Epithelial cell of esophagus (primary cell): ENCODE measurements around the gene USP12.
"Not testable (repeated sequence)": the region's sequence is repeated elsewhere in the genome, so short reads cannot be mapped to it uniquely, and the experiment has no call there.

Source experiments
- DNase-seq: peaks from one replicate; pipeline ENCODE4 v3.0.0; 2010; ENCODE audit warnings: low read depth
- H3K4me3 ChIP-seq: 2 replicates; pipeline ENCODE4 v1.5.1; 2011; ENCODE audit warnings: mild to moderate bottlenecking, low read length, control low read depth
- TF ChIP-seq, protein P1 (sequence below): IDR thresholded peaks from 2 replicates; pipeline ENCODE4 v1.5.1; 2011; ENCODE audit warnings: low read depth, mild to moderate bottlenecking, low read length, control low read depth, inconsistent platforms; ENCODE audit not compliant: insufficient read depth; ENCODE audit errors: missing control alignments

USP12 gene

DNA sequence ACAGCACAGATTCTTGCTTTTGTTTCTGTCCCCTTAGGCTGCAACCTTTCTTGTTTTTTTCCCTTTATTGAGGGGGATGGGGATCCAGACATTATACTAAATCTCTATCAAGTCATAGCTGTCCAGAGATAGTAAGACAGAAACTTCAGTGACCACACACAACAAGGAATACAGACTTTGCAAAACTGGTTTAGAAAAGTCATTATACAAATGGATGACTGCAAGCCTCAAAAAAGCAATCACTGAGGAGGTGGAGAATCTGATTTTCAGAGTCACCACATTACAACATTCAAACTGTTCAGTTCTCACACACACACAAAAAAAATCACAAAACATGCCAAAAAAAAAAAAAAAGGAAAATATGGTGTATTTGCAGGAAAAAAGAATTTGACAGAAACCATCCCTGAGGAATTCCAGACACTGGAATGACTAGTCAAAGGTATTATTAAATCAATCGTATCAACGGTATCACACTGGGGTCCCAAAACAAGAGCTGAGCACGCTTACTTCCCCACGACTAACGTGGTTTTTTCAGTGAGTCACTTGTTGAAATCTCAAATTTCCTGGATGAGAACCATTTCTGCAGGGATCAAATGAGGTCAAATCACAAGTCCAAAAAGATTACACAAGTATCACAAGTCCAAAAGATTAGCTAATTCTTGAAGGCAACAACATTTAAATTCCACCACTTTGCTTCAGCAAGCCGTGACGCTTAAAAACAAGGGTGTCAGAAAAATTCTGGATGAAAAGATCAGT lies 41.2 kb downstream of the USP12 start:
- H3K4me3 ChIP-seq, result no peak overlapping the region
- TF ChIP-seq, protein P1, sequence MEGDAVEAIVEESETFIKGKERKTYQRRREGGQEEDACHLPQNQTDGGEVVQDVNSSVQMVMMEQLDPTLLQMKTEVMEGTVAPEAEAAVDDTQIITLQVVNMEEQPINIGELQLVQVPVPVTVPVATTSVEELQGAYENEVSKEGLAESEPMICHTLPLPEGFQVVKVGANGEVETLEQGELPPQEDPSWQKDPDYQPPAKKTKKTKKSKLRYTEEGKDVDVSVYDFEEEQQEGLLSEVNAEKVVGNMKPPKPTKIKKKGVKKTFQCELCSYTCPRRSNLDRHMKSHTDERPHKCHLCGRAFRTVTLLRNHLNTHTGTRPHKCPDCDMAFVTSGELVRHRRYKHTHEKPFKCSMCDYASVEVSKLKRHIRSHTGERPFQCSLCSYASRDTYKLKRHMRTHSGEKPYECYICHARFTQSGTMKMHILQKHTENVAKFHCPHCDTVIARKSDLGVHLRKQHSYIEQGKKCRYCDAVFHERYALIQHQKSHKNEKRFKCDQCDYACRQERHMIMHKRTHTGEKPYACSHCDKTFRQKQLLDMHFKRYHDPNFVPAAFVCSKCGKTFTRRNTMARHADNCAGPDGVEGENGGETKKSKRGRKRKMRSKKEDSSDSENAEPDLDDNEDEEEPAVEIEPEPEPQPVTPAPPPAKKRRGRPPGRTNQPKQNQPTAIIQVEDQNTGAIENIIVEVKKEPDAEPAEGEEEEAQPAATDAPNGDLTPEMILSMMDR, result no peak
- DNase-seq, result peak; percentile 51

DNA sequence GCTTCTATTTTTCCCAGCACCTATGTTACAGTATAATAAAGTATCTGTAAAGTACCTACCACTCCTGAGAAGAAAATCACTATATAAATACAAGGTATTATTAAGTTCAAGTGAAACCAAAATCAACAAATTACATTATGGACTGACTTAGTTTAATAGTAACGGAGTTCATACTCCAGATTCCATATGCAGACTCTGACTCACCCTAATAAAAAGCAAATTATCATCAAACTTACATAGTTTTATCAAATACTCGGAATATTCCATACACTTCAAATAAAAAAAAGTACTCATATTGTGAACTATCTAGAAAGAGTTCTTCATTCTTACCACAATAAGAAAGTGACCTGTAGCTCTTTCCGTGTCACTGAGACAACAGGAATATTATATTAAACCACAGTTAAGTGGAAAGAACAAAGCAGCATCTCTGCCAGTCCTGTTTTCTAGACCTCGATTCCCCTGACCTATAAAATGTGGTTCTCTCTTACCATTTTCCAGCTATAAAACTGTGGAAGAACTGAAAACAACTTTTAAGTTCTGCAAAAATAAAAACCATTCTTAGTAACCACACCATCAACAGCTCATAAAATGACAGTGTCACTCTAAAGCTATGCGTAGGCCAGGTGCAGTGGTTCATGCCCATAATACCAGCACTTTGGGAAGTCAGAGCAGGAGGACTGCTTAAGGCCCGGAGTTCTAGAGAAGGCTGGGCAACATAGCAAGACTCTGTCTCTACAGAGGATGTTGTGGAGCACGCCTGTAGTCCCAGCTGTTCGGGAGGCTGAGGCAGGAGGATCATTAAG lies 42.6 kb downstream of the USP12 start:
- no peak for DNase-seq
- TF ChIP-seq, protein P1, result no peak
- H3K4me3 ChIP-seq, result no peak overlapping the region

DNA sequence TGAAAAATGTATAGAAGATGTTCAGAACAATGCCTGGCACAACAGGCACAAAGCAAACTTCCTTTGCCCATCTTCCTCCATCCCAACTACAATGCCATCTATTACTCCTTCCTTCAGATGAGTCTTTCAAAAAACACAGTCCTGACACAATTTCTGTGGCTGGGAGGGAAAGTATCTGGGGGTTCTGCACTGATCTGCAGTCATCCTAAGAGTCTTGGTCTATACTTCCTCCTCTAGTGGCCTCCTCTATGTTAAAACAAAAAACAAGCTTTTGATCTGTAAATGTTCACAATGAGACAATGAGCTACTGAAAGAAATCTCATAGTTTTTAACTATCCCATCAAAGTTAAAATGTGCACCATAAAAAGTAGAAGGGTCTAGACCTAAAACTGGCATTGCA lies 44.8 kb downstream of the USP12 start:
- no peak for DNase-seq

DNA sequence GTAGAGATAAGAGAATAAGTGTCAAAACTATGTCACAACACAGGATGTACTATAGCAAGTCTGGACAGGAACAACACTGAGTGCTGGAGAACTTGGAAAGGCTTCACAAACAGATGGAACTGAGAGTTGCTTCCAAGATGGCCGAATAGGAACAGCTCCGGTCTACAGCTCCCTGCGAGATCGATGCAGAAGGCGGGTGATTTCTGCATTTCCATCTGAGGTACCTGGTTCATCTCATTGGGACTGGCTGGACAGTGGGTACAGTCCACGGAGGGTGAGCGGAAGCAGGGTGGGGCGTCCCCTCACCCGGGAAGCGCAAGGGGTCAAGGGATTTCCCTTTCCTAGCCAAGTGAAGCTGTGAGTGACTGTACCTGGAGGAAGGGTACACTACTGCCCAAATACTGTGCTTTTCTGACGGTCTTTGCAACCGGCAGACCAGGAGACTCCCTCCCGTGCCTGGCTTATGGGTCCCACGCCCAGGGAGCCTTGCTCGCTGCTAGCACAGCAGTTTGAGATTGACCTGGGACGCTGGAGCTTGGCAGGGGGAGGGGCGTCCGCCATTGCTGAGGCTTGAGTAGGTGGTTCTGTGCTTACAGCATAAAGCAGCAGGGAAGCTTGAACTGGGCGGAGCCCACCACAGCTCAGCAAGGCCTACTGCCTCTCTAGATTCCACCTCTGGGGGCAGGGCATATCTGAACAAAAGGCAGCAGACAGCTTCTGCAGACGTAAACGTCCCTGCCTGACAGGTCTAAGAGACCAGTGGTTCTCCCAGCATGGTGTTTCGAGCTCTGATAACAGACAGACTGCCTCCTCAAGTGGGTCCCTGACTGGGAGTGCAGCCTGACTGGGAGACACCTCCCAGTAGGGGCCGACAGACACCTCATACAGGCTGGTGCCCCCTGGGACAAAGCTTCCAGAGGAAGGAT lies 46.0 kb downstream of the USP12 start:
- TF ChIP-seq, protein P1, result no peak
- no peak overlapping the region for H3K4me3 ChIP-seq
- peak; percentile 65 for DNase-seq

More for the DNA sequence above, 44.8 kb downstream of the USP12 start:
- TF ChIP-seq, protein P1, result no peak
- no peak overlapping the region for H3K4me3 ChIP-seq

DNA sequence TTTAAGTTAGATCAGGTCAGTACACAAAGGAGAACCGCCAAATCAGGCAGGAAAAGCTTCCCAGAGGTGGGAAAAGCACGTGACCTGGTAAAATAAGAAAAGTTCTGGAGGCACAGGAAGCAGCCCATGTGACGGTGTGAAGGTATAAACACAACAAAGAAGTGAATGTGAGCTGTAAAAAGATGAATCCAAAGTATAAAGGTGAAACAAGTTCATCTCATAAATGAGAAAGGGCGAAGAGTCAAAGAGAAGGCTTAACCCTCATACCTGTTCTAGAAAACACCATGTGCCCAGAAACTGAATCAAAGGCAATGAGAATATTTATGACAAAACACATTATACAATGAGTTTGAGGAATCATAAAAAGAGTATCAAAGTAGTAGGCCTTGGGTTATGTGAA lies 47.0 kb downstream of the USP12 start:
- DNase-seq, result no peak
- TF ChIP-seq, protein P1, result no peak
- no peak overlapping the region for H3K4me3 ChIP-seq

DNA sequence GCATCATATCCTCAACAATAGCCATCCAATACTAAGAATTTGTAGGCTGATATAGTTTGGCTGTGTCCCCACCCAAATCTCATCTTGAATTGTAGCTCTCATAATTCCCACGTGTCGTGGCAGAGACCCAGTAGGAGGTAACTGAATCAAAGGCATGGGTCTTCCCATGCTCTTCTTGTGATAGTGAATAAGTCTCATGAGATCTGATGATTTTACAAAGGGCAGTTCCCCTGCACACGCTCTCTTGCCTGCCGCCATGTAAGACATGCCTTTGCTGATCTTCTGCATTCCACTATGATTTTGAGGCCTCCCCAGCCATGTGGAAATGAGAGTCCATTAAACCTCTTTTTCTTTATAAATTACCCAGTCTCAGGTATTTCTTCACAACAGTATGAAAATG lies 48.2 kb downstream of the USP12 start:
- H3K4me3 ChIP-seq, DNase-seq: not testable (repeated sequence)

DNA sequence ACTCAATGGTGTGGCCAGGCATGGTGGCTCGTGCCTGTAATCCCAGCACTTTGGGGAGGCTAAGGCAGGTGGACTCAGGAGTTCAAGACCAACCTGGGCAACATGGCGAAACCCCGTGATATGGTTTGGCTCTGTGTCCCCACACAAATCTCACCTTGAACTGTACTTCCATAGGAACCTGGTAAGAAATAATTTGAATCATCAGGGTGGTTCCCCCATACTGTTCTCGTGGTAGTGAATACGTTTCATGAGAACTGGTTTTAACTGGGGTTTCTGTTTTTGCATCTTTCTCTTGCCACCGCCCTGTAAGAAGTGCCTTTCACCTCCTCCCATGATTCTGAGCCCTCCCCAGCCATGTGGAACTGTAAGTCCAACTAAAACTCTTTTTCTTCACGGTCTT lies 49.6 kb downstream of the USP12 start:
- no peak overlapping the region for H3K4me3 ChIP-seq
- TF ChIP-seq, protein P1, result no peak
- DNase-seq, result no peak
